HG03442 (cell line): ENCODE data around the gene TLCD3B.

Experiments used
- ATAC-seq: cut with Tn5 transposase; IDR thresholded peaks from one replicate; pipeline ENCODE4 v1.9.1; 2021; ENCODE audit warnings: mild to moderate bottlenecking, moderate library complexity; ENCODE audit not compliant: unreplicated experiment

Gene TLCD3B, protein sequence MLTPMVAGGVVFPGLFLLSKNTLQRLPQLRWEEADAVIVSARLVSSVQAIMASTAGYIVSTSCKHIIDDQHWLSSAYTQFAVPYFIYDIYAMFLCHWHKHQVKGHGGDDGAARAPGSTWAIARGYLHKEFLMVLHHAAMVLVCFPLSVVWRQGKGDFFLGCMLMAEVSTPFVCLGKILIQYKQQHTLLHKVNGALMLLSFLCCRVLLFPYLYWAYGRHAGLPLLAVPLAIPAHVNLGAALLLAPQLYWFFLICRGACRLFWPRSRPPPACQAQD

DNA sequence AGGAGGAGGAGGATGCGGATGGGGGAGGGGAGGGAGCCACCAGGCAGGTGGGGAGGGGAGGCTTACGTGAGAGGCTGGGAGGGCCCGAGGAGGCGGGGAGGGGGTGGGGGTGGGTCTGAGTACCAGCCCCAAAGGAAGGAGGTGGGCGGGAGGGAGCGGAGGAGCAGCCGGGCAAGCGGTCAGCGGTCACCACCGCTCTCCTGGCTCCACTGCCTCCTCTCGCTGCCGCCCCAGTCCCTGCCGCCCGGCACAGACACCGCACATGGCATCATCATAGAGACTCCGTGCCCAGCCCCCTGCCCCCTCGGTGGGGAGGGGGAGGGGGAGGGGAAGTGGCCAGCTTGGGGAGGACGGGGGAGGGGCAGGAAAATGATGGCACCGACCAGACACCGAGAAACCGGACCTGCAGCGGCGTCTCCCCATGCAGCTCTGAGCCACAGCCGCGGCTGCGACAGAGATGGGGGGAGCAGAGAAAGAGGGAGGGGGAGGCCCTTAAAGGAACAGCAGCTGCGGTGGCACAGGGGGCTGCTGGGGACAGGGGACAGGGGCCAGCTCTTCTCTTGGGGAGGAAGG is at the start of gene TLCD3B:
Gene TLCD3B (minus strand): TSS at position 431 of the 573 bp plus-strand sequence. CDS start 744 bp downstream, outside the sequence.
- ATAC-seq: no peak

DNA sequence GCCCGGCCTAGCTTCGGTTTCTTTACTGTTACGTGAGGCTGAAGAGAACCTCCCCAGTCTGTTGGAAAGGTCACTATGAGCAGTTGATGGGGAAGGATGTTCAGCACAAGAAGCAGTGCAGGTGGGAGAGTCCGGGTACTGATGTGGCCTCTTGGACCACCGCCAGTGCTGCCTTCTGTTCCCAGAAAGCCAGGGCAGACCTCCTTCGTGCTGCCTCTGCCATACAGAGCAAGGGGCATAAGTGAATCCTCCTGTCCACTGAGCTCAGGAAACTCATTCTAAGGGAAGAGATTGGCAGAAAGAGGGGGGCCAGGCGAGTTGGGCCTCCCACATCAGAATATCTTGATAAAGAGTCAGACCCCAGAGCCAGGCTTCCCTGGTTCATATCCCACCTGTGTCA is 48.4 kb upstream of the TLCD3B start:
- no peak for ATAC-seq

DNA sequence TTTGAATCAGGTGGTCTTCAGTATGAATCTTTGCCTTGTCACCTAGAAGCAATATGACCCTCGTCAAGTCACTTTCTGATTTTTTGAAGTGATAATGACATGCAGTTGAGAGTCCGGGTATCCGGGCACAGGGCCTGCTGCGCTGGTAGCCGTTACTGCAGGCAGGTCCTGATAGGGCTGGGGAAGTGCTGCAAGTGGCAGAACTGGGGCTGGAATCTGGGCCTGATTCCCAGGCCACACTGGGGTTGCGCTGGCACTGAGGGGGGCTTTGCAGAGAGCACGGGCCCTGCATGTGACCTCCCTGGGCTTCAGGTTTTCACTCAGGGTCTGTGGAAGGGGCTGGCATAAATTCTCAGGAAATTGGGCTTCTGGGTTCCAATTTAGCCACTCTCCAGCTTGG is 47.7 kb upstream of the TLCD3B start:
- no peak for ATAC-seq

DNA sequence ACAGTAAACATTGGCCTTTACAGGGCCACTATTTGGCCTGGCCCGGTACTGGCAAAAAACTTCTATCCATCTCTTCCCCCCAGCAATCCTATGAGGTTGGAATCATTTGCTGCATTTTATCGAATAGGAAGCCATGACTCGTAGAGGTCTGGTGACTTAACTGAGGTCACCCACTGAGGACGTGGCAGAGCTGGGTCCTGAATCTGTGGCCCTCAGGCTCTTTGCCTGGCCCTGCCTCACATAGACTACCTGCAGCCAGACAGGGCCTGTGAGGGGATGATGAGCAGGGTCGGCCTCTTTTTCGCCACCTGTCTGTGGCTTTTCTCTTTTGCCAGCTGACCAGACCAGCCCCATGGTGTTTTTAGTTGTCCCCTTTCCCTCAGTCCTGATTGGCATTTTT is 46.6 kb upstream of the TLCD3B start:
- no peak for ATAC-seq

DNA sequence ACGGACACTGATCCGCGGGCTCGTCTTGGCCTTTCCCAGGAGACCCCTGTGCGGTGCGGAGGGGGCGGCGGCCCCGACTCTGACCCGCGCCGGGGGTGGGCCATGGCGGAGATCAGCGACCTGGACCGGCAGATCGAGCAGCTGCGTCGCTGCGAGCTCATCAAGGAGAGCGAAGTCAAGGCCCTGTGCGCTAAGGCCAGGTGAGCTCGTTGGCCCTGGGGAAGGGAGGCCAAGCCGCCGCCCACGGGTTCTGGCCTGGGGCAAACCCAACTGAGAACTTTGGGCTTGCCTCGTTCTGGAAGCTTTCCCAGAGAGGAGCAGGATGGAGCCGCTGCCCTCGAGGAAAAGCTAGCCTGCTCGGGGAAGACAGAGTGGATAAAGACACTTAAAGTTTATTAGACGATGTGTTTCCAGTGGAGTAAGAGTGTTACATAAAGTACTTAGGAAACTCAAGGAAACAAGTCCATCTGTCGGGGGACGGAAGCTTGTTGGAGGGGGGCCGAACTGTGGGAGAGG is 45.3 kb upstream of the TLCD3B start:
- ATAC-seq: peak; percentile 30

DNA sequence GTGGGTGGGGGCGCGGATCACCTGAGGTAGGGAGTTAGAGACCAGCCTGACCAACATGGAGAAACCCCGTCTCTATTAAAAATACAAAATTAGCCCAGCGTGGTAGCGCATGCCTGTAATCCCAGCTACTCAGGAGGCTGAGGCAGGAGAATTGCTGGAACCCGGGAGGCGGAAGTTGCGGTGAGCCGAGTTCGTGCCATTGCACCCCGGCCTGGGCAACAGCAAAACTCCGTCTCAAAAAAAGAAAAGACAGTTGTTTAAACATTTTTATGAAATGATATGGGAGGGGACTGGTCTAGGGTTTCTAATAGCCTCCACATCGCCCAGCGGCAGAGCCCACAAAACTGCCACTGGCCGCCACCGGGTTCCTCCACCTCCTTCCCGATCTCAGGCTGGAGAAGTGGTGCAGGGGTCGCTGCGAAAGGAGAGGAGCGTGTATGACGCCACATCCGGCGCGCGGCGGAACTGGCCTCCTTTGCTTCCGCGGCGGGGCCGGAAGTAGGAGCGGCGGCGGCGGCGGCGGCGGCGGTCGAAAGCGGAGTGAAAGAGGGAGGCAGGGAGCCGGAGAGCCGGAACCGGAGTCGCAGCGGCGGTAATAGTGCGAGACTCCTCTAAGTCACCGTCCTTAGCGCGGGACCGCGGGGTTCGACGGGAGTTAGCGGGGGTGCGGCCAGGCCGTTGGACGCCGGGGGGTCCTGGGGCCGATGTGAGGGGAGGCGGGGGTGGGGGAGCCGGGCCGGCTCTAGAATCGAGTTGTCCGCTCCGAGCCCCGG is 44.6 kb upstream of the TLCD3B start, which contains the start of gene PPP4C:
Gene PPP4C (plus strand): TSS at position 492 of the 773 bp plus-strand sequence. CDS start 384 bp downstream, outside the sequence.
- ATAC-seq: peak; percentile 73

DNA sequence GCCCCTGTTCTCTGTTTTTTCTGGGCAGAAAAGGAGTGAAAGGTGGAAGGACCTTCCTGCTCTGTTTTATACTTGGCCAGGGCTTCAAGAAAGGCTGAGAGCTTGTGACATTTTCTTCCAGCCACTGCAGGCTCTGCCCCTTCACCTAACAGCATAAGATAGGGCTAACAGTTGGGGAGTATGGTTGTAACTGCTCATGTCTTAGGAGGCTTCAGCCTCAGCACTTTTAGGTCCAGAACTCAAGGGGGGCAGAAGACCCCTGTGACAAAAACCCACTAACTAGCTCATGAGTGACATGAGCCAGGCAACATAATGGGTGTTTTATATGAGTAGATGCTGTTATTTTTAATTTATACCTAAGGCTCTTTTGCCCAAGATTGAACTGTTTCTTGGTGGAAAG is 39.4 kb upstream of the TLCD3B start:
- ATAC-seq: no peak

DNA sequence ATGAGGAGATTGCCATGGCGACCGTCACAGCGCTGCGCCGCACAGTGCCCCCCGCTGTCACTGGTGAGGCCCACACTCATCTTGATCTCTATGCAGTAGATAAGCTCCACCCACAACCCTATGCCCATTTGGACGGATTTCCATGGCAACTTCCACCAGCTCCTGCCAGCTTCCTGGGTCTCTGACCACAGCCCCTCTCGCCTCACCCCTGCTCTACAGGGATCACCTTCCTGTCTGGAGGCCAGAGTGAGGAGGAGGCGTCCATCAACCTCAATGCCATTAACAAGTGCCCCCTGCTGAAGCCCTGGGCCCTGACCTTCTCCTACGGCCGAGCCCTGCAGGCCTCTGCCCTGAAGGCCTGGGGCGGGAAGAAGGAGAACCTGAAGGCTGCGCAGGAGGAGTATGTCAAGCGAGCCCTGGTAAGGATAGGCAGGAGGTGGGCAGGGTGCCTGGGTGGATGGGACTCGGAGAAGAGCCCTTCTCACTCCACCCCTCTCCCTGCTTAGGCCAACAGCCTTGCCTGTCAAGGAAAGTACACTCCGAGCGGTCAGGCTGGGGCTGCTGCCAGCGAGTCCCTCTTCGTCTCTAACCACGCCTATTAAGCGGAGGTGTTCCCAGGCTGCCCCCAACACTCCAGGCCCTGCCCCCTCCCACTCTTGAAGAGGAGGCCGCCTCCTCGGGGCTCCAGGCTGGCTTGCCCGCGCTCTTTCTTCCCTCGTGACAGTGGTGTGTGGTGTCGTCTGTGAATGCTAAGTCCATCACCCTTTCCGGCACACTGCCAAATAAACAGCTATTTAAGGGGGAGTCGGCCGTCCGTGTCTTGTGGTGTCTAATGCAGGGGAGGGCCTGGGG is 38.8 kb upstream of the TLCD3B start:
- no peak for ATAC-seq

DNA sequence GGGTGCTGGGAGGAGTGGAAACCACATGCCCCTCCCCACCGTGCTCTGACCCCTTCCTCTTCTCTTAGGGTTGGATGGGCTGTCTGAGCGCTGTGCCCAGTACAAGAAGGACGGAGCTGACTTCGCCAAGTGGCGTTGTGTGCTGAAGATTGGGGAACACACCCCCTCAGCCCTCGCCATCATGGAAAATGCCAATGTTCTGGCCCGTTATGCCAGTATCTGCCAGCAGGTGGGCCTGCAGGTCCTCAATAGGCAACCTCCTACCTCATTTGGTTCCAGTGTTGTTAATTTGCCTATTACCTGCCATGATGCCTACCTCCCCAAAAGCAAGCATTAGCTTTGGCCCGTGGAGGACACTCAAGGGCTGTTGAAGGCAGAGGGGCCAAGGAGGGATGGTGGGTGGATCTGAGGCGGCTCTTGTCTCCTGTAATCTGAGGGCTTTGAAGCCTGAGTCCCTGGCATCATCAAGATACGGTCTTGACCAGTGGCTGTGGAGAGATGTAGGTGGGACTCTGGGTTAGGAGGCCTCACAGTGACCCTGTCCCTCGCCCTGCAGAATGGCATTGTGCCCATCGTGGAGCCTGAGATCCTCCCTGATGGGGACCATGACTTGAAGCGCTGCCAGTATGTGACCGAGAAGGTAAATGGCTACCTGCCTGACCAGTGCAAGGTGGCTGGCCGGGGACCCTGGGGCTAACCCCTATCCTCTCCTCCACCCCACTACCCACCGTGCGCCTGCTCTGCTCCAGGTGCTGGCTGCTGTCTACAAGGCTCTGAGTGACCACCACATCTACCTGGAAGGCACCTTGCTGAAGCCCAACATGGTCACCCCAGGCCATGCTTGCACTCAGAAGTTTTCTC is 37.9 kb upstream of the TLCD3B start:
- no peak for ATAC-seq

DNA sequence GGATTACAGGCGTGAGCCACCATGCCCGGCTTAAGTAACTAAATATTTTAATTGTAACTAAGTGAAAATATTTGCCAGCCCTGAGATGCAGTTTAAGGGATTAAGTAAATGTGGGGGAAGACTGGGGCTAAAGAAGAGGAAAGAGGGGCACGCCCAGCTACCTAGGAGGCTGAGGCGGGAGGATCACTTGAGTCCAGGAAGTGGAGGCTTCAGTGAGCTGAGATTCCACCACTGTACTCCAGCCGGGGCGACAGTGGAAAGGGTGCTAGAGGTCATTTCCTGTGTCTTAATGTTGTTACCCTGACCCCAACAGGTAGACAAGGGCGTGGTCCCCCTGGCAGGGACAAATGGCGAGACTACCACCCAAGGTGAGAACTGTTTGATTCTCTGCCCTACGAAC is 37.3 kb upstream of the TLCD3B start:
- no peak for ATAC-seq

DNA sequence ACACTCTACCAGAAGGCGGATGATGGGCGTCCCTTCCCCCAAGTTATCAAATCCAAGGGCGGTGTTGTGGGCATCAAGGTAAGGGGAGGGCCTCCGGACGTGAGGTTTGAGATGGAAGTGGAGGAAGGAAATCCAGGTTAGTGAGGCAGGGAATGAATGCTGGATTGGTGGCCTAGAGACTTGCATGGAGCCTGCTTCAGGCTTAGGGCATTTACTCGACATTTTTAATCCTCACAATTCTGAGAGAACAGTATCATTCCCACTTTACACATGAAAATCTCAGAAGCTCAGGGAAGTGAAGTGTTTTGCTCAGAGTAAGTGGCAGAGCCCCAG is 36.5 kb upstream of the TLCD3B start:
- no peak for ATAC-seq

DNA sequence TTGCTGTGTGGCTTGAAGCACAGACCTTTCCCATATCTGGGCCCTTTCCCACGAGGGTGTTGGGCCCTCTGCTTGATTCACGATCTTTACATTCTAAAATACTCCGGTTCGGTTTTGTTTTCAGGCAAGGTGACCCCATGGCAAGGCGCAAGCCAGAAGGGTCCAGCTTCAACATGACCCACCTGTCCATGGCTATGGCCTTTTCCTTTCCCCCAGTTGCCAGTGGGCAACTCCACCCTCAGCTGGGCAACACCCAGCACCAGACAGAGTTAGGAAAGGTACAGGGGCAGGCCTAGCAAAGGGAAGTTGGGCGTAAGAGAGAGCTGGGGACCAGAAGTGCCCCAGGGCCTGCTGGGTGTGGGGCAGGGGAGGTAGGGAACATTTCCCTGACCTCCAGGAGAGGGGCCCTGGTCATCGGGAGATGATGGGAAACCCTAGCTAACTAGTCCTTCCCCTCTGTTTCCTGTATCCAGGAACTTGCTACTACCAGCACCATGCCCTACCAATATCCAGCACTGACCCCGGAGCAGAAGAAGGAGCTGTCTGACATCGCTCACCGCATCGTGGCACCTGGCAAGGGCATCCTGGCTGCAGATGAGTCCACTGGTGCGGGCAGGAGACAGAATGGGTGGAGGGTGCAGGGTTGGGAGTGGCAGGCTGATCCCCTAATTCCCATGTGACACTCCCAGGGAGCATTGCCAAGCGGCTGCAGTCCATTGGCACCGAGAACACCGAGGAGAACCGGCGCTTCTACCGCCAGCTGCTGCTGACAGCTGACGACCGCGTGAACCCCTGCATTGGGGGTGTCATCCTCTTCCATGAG is 35.9 kb upstream of the TLCD3B start:
- no peak for ATAC-seq

DNA sequence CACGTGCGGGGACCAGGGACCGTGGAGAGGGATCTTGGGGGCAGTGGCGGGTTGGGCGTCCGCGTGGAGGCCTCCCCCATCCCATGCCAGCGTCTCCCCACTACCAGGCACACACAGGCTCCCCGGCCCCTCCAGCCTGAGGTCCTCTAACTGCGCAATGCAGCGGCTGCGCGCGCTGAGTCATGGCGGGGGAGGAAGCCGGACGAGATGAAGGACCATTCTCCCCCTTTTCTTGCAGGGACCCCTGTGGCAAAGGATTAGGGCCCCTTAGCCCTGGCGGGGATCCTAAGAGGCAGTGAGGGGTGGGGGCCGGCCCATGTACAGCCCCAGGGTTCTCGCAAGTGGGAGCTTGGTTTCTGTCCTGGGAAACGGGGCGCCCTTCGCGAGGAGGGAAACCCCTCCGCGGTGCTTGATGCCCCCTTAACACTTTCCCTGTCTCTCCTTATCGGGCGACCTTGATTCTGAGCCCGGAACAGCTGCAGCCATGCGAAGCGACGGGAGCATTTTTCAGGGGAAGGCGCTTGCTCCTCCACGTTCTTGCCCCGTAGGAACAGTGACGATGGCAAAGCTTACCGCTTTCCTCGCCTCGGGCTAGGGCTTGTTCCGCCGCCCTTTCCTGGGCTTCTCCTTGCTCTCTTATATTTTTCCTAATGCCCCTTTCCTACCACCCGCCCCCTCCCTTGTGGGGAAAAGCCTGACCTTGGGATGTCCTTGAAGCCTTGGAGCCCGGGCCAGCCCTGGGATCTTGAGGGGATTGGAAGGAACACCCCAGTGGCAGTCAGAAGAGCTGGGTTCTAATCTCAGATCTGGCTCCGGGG is 35.1 kb upstream of the TLCD3B start:
- ATAC-seq: peak; percentile 1

DNA sequence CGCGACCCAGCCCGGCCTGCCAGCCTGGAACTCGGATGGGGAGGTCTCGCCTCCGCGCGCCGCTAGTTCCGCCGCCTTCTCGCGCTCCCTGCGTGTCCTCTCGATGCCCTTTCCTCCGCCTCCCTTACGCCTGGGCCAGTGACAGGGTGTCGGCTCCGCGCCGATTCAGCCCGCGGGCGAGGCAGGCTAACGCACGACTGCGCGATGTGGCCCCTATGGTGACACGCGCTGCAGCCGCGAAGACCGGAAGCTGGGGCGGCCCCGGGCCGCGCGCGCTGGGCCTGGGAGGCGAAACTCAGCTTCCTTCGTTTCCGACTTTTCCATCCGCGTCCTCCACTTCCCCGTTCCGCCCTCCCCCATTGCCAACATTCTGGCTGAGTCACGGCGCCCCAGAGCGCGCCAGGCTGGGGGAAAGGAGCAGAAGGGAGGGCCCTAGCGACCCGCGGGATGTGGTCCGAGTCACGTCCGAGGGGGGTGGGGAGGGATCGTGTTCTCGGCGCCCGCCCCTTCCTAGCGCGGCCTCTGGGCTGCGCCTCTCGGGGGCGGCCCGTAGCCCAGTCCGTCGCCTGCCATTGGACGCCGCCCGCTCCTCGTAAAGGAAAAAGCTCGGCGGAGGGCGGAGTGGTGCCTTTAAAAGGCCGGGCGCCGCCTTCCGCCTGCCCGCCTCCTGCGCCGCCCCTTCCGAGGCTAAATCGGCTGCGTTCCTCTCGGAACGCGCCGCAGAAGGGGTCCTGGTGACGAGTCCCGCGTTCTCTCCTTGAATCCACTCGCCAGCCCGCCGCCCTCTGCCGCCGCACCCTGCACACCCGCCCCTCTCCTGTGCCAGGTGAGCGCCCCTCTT is 34.3 kb upstream of the TLCD3B start, which contains the start of gene ALDOA:
Gene ALDOA (plus strand): TSS at position 659 of the 841 bp plus-strand sequence. CDS start 1,138 bp downstream, outside the sequence.
- ATAC-seq: peak; percentile 72

DNA sequence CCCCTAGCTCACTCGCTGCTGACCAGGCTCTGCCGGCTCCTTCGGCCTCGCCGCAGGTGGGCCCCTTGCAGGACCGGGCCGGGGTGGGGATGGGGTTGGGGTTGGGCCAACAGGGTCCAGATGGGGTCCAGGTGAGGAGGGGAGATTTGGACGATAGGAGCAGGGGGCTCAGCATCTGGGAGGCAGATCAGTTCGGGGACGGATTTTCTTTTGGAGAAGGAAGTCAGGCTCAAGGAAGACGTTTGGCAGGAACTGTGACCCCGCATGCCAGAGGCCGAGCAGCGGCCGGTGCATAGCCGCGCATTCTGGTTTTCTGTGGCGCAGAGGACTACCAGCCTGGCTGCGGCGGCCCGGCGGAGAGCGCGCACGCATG is 33.6 kb upstream of the TLCD3B start:
- ATAC-seq: no peak

DNA sequence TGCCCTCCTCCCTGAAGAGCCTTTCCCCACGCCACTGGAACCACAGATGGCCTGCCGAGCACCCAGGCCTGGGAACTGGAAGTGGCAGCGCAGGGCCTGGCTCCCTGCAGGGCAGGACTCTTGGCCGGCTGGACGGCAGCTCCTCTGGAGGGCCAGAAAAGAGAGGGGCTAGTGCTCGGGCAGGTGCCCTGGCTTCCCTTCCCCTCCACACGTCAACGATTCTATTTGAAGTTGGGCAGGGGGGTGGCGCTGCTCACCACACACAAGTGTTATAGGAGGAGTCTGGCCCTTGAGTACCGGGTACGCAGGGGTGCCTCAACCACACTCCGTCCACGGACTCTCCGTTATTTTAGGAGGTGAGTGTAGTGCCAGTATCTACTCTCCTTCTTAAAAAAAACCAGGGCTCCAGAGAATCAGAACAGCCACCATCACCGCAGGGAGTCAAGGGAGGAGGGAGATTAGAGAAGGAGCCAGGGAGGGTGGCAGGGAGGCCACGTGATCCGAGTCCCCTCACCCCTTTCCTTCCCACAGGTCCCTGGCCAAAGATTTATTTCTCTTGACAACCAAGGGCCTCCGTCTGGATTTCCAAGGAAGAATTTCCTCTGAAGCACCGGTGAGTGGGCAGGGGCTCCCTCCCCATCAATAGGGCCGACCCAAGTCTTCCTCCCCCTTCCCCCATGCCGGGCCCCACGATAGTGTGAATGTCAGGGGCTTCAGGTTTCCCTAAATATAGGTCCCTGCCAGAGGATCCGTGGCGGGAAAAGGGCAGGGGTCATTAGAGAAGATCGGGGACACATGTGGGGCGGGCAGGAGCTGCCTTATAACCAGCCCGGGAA is 33.0 kb upstream of the TLCD3B start:
- ATAC-seq: no peak
